Epithelial cell of esophagus (primary cell): Measurements from ENCODE around the gene PDGFB.

ENCODE experiments used
- DNase-seq: peaks from one replicate; pipeline ENCODE4 v3.0.0; 2010; ENCODE audit warnings: low read depth
- H3K4me3 ChIP-seq: 2 replicates; pipeline ENCODE4 v1.5.1; 2011; ENCODE audit warnings: mild to moderate bottlenecking, low read length, control low read depth
- CTCF ChIP-seq: IDR thresholded peaks from 2 replicates; pipeline ENCODE4 v1.5.1; 2011; ENCODE audit warnings: low read depth, mild to moderate bottlenecking, low read length, control low read depth, inconsistent platforms; ENCODE audit not compliant: insufficient read depth; ENCODE audit errors: missing control alignments

Gene PDGFB

GRCh38 chr22:39239561-39240423 lies 5.0 kb downstream of the PDGFB start:
- peak; percentile 81 for DNase-seq
- no peak for TF ChIP-seq CTCF
- H3K4me3 ChIP-seq: no peak overlapping the region

- TF ChIP-seq CTCF: no peak
- no peak overlapping the region for H3K4me3 ChIP-seq
- DNase-seq: no peak
Observed at GRCh38 chr22:39238966-39239505, 5.7 kb downstream of the PDGFB start.

- DNase-seq: no peak
- no peak overlapping the region for H3K4me3 ChIP-seq
- no peak for TF ChIP-seq CTCF
Observed at GRCh38 chr22:39238561-39238960, 6.2 kb downstream of the PDGFB start.

GRCh38 chr22:39238101-39238466 lies 6.7 kb downstream of the PDGFB start:
- DNase-seq: no peak
- no peak overlapping the region for H3K4me3 ChIP-seq
- TF ChIP-seq CTCF: no peak

GRCh38 chr22:39237318-39238100 lies 7.3 kb downstream of the PDGFB start:
- TF ChIP-seq CTCF: no peak
- DNase-seq: no peak
- H3K4me3 ChIP-seq: no peak overlapping the region

GRCh38 chr22:39236321-39237317 lies 8.2 kb downstream of the PDGFB start:
- no peak for DNase-seq
- no peak for TF ChIP-seq CTCF
- no peak overlapping the region for H3K4me3 ChIP-seq
